H1 (cell line): ENCODE data around the gene FOXB1. TPM values are rescaled to one million over a fixed set of nuclear protein-coding genes. Genes with fewer than 3 reads are reported as not detected.

Experiments
- CTCF ChIA-PET: fragments of 300-600 bp; sonication (Branson Sonifier 250); formaldehyde crosslinking; loops from one replicate; lab custom pipeline; 2021; ENCODE audit not compliant: partially characterized antibody; lab: Charles Lee
- POLR2A ChIA-PET: fragments of 300-600 bp; sonication (Branson Sonifier 250); formaldehyde crosslinking; loops from one replicate; lab custom pipeline; 2021; ENCODE audit warnings: inconsistent platforms; ENCODE audit not compliant: partially characterized antibody; lab: Charles Lee
- DNase-seq, 2 experiments: peaks; one replicate each; pipeline versions ENCODE4 v3.0.0 to v3.0.0-alpha.2; 2010 to 2022; ENCODE audit warnings: low spot score in 2 of 2, low read depth in 1 of 2, mixed read lengths in 1 of 2
- FAIRE-seq: peaks from 2 replicates; lab custom pipeline; 2011; peaks lifted over from hg19 to GRCh38; lab: Jason Lieb, UNC
- H2AFZ ChIP-seq: 2 replicates; pipeline ENCODE4 v1.8.1; 2012; ENCODE audit warnings: low read length, inconsistent platforms
- H2AK5ac ChIP-seq: 2 replicates; pipeline ENCODE4 v1.6.1; 2013; ENCODE audit warnings: low read depth, low read length
- H2BK120ac ChIP-seq: replicated peaks from 2 replicates; pipeline ENCODE3; 2013; ENCODE audit warnings: low read depth, low read length, inconsistent platforms
- H2BK12ac ChIP-seq: 2 replicates; pipeline ENCODE4 v1.6.1; 2013; ENCODE audit warnings: low read depth, low read length
- H2BK15ac ChIP-seq: 2 replicates; pipeline ENCODE4 v1.6.1; 2013; ENCODE audit warnings: low read length
- H2BK20ac ChIP-seq: 2 replicates; pipeline ENCODE4 v1.6.1; 2013; ENCODE audit warnings: low read length
- H2BK5ac ChIP-seq: 2 replicates; pipeline ENCODE4 v1.6.1; 2013; ENCODE audit warnings: low read depth, low read length
- H3K14ac ChIP-seq: 2 replicates; pipeline ENCODE4 v1.6.1; 2013; ENCODE audit warnings: inconsistent platforms; ENCODE audit not compliant: insufficient read length
- H3K18ac ChIP-seq: 2 replicates; pipeline ENCODE4 v1.6.1; 2013; ENCODE audit warnings: low read length; ENCODE audit errors: extremely low read depth
- H3K23ac ChIP-seq: 2 replicates; pipeline ENCODE4 v1.6.1; 2013; ENCODE audit warnings: inconsistent platforms; ENCODE audit not compliant: insufficient read length
- H3K23me2 ChIP-seq: 2 replicates; pipeline ENCODE4 v1.6.1; 2013; ENCODE audit warnings: low read depth, low read length
- H3K27ac ChIP-seq: 2 replicates; pipeline ENCODE4 v1.6.1; 2011; ENCODE audit warnings: low read depth, low read length, inconsistent platforms
- H3K27me3 ChIP-seq, 4 experiments: replicated peaks in 1 of 4; 1 replicate in 1 of 4; 2 replicates in 3 of 4; pipeline versions ENCODE4 v1.6.1 to v1.8.1; 2011 to 2013; ENCODE audit warnings: low read length in 3 of 4, mild to moderate bottlenecking in 3 of 4, inconsistent platforms in 2 of 4, mixed read lengths in 2 of 4, moderate library complexity in 1 of 4; ENCODE audit not compliant: control insufficient read depth in 3 of 4, insufficient read depth in 3 of 4; ENCODE audit errors: extremely low read depth in 1 of 4
- H3K36me3 ChIP-seq, 4 experiments: 2 replicates each; pipeline versions ENCODE4 v1.6.1 to v1.8.1; 2011 to 2013; ENCODE audit warnings: mild to moderate bottlenecking in 4 of 4, low read length in 3 of 4, moderate library complexity in 2 of 4, control low read depth in 1 of 4, inconsistent platforms in 1 of 4; ENCODE audit not compliant: insufficient read depth in 4 of 4, control insufficient read depth in 2 of 4
- H3K4ac ChIP-seq: replicated peaks from 2 replicates; pipeline ENCODE3; 2013; ENCODE audit warnings: low read length, low read depth, mixed read lengths, inconsistent platforms; ENCODE audit not compliant: insufficient read length
- H3K4me1 ChIP-seq, 4 experiments: replicated peaks in 1 of 4; 1 replicate in 1 of 4; 2 replicates in 3 of 4; pipeline versions ENCODE4 v1.6.1 to v1.8.1; 2011 to 2013; ENCODE audit warnings: low read length in 3 of 4, inconsistent platforms in 2 of 4, mixed read lengths in 1 of 4; ENCODE audit not compliant: insufficient read depth in 4 of 4, control insufficient read depth in 3 of 4
- H3K4me2 ChIP-seq, 2 experiments: 2 replicates each; pipeline versions ENCODE4 v1.6.1 to v1.8.1; 2011 to 2013; ENCODE audit warnings: low read depth in 2 of 2, low read length in 2 of 2, control low read depth in 1 of 2, inconsistent platforms in 1 of 2, mild to moderate bottlenecking in 1 of 2; ENCODE audit not compliant: insufficient read depth in 1 of 2
- H3K4me3 ChIP-seq, 4 experiments: fragments of 200-600, 300-600 bp in 1 of 4; sonication (generic), shearing (Covaris generic), sonication (Bioruptor Twin) in 1 of 4; 2 replicates each; pipeline versions ENCODE4 v1.5.1 to v1.8.1; 2011 to 2016; ENCODE audit warnings: low read length in 4 of 4, low read depth in 3 of 4, control low read depth in 2 of 4, inconsistent platforms in 2 of 4, mild to moderate bottlenecking in 2 of 4, mixed read lengths in 1 of 4, moderate library complexity in 1 of 4; ENCODE audit not compliant: insufficient read depth in 2 of 4; ENCODE audit errors: extremely low read depth in 1 of 4
- H3K56ac ChIP-seq: replicated peaks from 2 replicates; pipeline ENCODE3; 2013; ENCODE audit warnings: low read depth, mild to moderate bottlenecking, mixed read lengths, low read length, inconsistent platforms; ENCODE audit not compliant: insufficient read length
- H3K79me1 ChIP-seq: 2 replicates; pipeline ENCODE4 v1.6.1; 2013; ENCODE audit warnings: low read depth, low read length, control low read depth
- H3K79me2 ChIP-seq, 2 experiments: 2 replicates each; pipeline versions ENCODE4 v1.6.1 to v1.8.1; 2012 to 2013; ENCODE audit warnings: low read length in 2 of 2, mild to moderate bottlenecking in 2 of 2, inconsistent platforms in 1 of 2; ENCODE audit not compliant: insufficient read depth in 2 of 2, control insufficient read depth in 1 of 2
- H3K9ac ChIP-seq, 4 experiments: replicated peaks in 1 of 4; 1 replicate in 1 of 4; 2 replicates in 3 of 4; pipeline versions ENCODE4 v1.6.1 to v1.8.1; 2011 to 2013; ENCODE audit warnings: low read depth in 3 of 4, low read length in 3 of 4, control low read depth in 2 of 4, mild to moderate bottlenecking in 2 of 4, moderate library complexity in 2 of 4, inconsistent platforms in 1 of 4; ENCODE audit errors: extremely low read depth in 1 of 4
- H3K9me3 ChIP-seq, 2 experiments: 2 replicates each; pipeline versions ENCODE4 v1.6.1 to v1.8.1; 2012 to 2013; ENCODE audit warnings: mild to moderate bottlenecking in 2 of 2, moderate library complexity in 2 of 2, control low read depth in 1 of 2, inconsistent platforms in 1 of 2, low read depth in 1 of 2, low read length in 1 of 2, mixed read lengths in 1 of 2; ENCODE audit not compliant: insufficient read depth in 2 of 2
- H4K20me1 ChIP-seq, 2 experiments: replicated peaks in 1 of 2; 2 replicates each; pipeline versions ENCODE3 to v1.8.1; 2011 to 2013; ENCODE audit warnings: inconsistent platforms in 2 of 2, low read length in 2 of 2, mild to moderate bottlenecking in 1 of 2; ENCODE audit not compliant: insufficient read depth in 2 of 2, control insufficient read depth in 1 of 2
- H4K5ac ChIP-seq: 2 replicates; pipeline ENCODE4 v1.6.1; 2013; ENCODE audit warnings: low read length, low read depth, mixed read lengths, inconsistent platforms; ENCODE audit not compliant: insufficient read length
- H4K8ac ChIP-seq: 2 replicates; pipeline ENCODE4 v1.8.0; 2013; ENCODE audit warnings: mild to moderate bottlenecking, moderate library complexity, low read length, inconsistent platforms; ENCODE audit not compliant: insufficient read depth; ENCODE audit errors: extremely low read depth
- H4K91ac ChIP-seq: replicated peaks from 2 replicates; pipeline ENCODE3; 2013; ENCODE audit warnings: low read length, mixed read lengths, inconsistent platforms; ENCODE audit not compliant: insufficient read length
- BRCA1 ChIP-seq: IDR thresholded peaks from 2 replicates; pipeline ENCODE4 v1.6.1; 2012; ENCODE audit warnings: low read depth, low read length, improper control_type of control experiment
- CBX8 ChIP-seq: fragments of 300-800, 300-1000 bp; sonication (generic); IDR thresholded peaks from 2 replicates; pipeline ENCODE4 v1.7.1; 2016; ENCODE audit warnings: low read depth, low read length, borderline replicate concordance
- CHD1 ChIP-seq: IDR thresholded peaks from 2 replicates; pipeline ENCODE4 v1.6.1; 2012; ENCODE audit warnings: low read depth, low read length, improper control_type of control experiment
- HDAC6 ChIP-seq: IDR thresholded peaks from one replicate; pipeline ENCODE4 v1.7.1; 2012; ENCODE audit warnings: low read depth, mild to moderate bottlenecking, inconsistent platforms, low read length, moderate library complexity
- JUND ChIP-seq: IDR thresholded peaks from 2 replicates; pipeline ENCODE4 v1.6.1; 2011; ENCODE audit warnings: mild to moderate bottlenecking, improper control_type of control experiment, low read length
- KDM1A ChIP-seq: fragments of 200-600, 300-600 bp; sonication (generic); IDR thresholded peaks from 2 replicates; pipeline ENCODE4 v1.7.1; 2016; ENCODE audit warnings: mild to moderate bottlenecking, low read length, borderline replicate concordance
- KDM4A ChIP-seq: IDR thresholded peaks from one replicate; pipeline ENCODE4 v1.7.1; 2012; ENCODE audit warnings: low read depth, mild to moderate bottlenecking, moderate library complexity, low read length, inconsistent platforms; ENCODE audit not compliant: severe bottlenecking
- MAX ChIP-seq: IDR thresholded peaks from 2 replicates; pipeline ENCODE4 v1.6.1; 2012; ENCODE audit warnings: inconsistent platforms
- NRF1 ChIP-seq: IDR thresholded peaks from 2 replicates; pipeline ENCODE4 v1.6.1; 2011; ENCODE audit warnings: mild to moderate bottlenecking, low read depth, low read length, improper control_type of control experiment
- POLR2AphosphoS5 ChIP-seq: IDR thresholded peaks from 2 replicates; pipeline ENCODE4 v1.6.1; 2011; ENCODE audit warnings: low read depth, low read length
- RXRA ChIP-seq: IDR thresholded peaks from 2 replicates; pipeline ENCODE4 v1.6.1; 2011; ENCODE audit warnings: low read depth, mild to moderate bottlenecking, low read length, moderate library complexity; ENCODE audit not compliant: insufficient read depth
- TBP ChIP-seq: IDR thresholded peaks from 2 replicates; pipeline ENCODE4 v1.6.1; 2011; ENCODE audit warnings: low read depth, low read length, improper control_type of control experiment
- WGBS, 2 experiments: shearing (Covaris generic) in 1 of 2; methylation state at CpG; one replicate each; pipeline versions ENCODE4 v1.1.6 to v1.1.7; 2013 to 2015; ENCODE audit warnings: low lambda C conversion rate in 2 of 2, mixed read lengths in 2 of 2, inconsistent platforms in 1 of 2, low coverage in 1 of 2, missing lambda C conversion rate in 1 of 2; ENCODE audit not compliant: insufficient replicate concordance in 2 of 2, insufficient coverage in 1 of 2, insufficient read length in 1 of 2; ENCODE audit errors: extremely low coverage in 1 of 2, missing lambda C conversion rate in 1 of 2; 5-methylcytosine and 5-hydroxymethylcytosine counted together
- polyA plus RNA-seq, 7 experiments: library from polyadenylated mRNA; depleted of rRNA in 3 of 7; stranded (reverse) in 5 of 7; unstranded in 2 of 7; fragments of >200 nt in 5 of 7; fragments of 200-250 nt in 2 of 7; gene quantifications; 1 replicate in 5 of 7; 2 replicates in 1 of 7; 4 replicates in 1 of 7; pipeline versions ENCODE4 v1.2.1 to v1.2.3, GENCODE V29; 2011 to 2013; ENCODE audit warnings: missing spikeins in 2 of 7, mixed read lengths in 2 of 7
- total RNA-seq: library from RNA; stranded (reverse); fragmentation: NEBNext Ultra II Directional; extraction: Animal tissue kit (Norgen Biotek cat#: 25700); gene quantifications from 2 replicates; pipeline ENCODE4 v1.2.1, GENCODE V29; 2021

The FOXB1 gene
- total and polyA plus RNA-seq, 2 of the 8 experiments (the other 6 are each of a cell fraction or from before 2014, with no cell fraction given) = 0.92 to 1.5 TPM

GRCh38 chr15:60009980-60010732, 6.0 kb downstream of the FOXB1 start:
- Histone ChIP-seq H3K23ac (no peak overlapping the region), H3K18ac (no peak overlapping the region), H3K9me3 (no peaks in the 10 kb centered on the region; a peak in 1 of 4 replicates), H3K36me3 (peaks cover 0 to 4% (median 0%) of the 10 kb centered on the region in 4 experiments; a peak in 2 of 8 replicates), H3K56ac (no peak overlapping the region), H3K79me2 (no peaks in the 10 kb centered on the region), H2BK5ac (no peak overlapping the region), H3K14ac (no peak overlapping the region), H2AFZ (no peak overlapping the region), H3K79me1 (no peaks in the 10 kb centered on the region), H3K23me2 (peaks cover 9% of the 10 kb centered on the region; the same call in 1 of the 2 replicates), H3K4me2 (peak overlapping the region; percentile 63 to 64), H3K4me1 (peaks cover 8 to 36% (median 17%) of the 10 kb centered on the region in 4 experiments), H4K8ac (no peak overlapping the region), H4K20me1 (peaks cover 0 to 2% of the 10 kb centered on the region in 2 experiments), H2BK12ac (no peak overlapping the region), H2BK20ac (no peak overlapping the region), H4K91ac (no peak overlapping the region), H3K9ac (no peak overlapping the region), H4K5ac (no peak overlapping the region), H3K27ac (no peak overlapping the region), H2BK120ac (no peak overlapping the region), H3K4me3 (peak overlapping the region in 3 of 4 experiments; percentile 14 to 51 (median 20); a peak in 4 of 8 replicates), H2BK15ac (no peak overlapping the region), H2AK5ac (no peak overlapping the region), H3K27me3 (peaks cover 6 to 11% (median 10%) of the 10 kb centered on the region in 4 experiments; a peak in 6 of 7 replicates), H3K4ac (no peak overlapping the region)
- ChIA-PET CTCF (interaction anchor here (0.6 to 1.7 kb wide), 6 partner anchors 16 to 170 kb away, joined by 3 read pairs; no protein-coding TSS in a partner anchor), POLR2A (interaction anchor here (0.6 to 1.2 kb wide), 6 partner anchors 13 to 34 kb away, joined by 3 to 6 read pairs (median 4); no protein-coding TSS in a partner anchor)
- DNase-seq (no peak), FAIRE-seq (no peak)
- WGBS, 2 experiments = 3% methylated on average over 13 of the region's 13 CpGs; no CpG with 5 or more reads in 1 of the 2 experiments
- TF ChIP-seq NRF1 (no peak), POLR2AphosphoS5 (no peak), JUND (no peak), KDM4A (no peak), HDAC6 (no peak), CBX8 (no peak), TBP (no peak), RXRA (no peak), BRCA1 (no peak), CHD1 (no peak), MAX (no peak), KDM1A (no peak)
